GM12878 (cell line): ENCODE measurements around the gene CYP26A1. TPM values are rescaled to one million over a fixed set of nuclear protein-coding genes. Genes with fewer than 3 reads are reported as not detected.

Source experiments
- BRCA1 ChIP-seq: IDR thresholded peaks from 2 replicates; pipeline ENCODE4 v1.6.1; 2011; ENCODE audit warnings: low read depth, low read length, improper control_type of control experiment
- CHD4 ChIP-seq: fragments of 200-600 bp; sonication (generic); IDR thresholded peaks from 2 replicates; pipeline ENCODE4 v1.6.1; 2016; ENCODE audit warnings: mild to moderate bottlenecking
- HDAC2 ChIP-seq: fragments of 200-600 bp; sonication (generic); IDR thresholded peaks from 2 replicates; pipeline ENCODE4 v1.6.1; 2017
- RBBP5 ChIP-seq: fragments of 200-600 bp; sonication (generic); conservative IDR thresholded peaks from 2 replicates; pipeline ENCODE4 v1.6.1; 2016
- SRF ChIP-seq, 2 experiments: IDR thresholded peaks; 2 replicates each; pipeline ENCODE4 v1.6.1; 2011; ENCODE audit warnings: low read depth in 2 of 2, low read length in 2 of 2, mild to moderate bottlenecking in 1 of 2, moderate library complexity in 1 of 2
- ZNF622 ChIP-seq: fragments of 450-650 bp; IDR thresholded peaks from 2 replicates; pipeline ENCODE4 v1.6.1; 2017; ENCODE audit warnings: mild to moderate bottlenecking, inconsistent platforms
- polyA plus RNA-seq, 11 experiments: library from polyadenylated mRNA; depleted of rRNA in 4 of 11; unstranded in 6 of 11; stranded (reverse) in 5 of 11; fragments of >200 nt; fragmentation: Nextera tagmentation in 4 of 11; fragmentation: Illumina TruSeq in 1 of 11; extraction: Ambion mirVana in 4 of 11; extraction: Trizol in 1 of 11; gene quantifications; 1 replicate in 1 of 11; 2 replicates in 10 of 11; pipeline versions ENCODE4 v1.2.1 to v1.2.3, GENCODE V29; 2011 to 2016; ENCODE audit warnings: inconsistent platforms in 2 of 11, missing spikeins in 2 of 11, low read depth in 1 of 11
- total RNA-seq, 4 experiments: library from RNA; depleted of rRNA in 3 of 4; stranded (reverse); fragments of >200 nt in 3 of 4; fragmentation: Illumina TruSeq in 1 of 4; extraction: Trizol in 1 of 4; gene quantifications; 2 replicates each; pipeline versions ENCODE4 v1.2.1 to v1.2.3, GENCODE V29; 2013 to 2021
- TF ChIP-seq, protein P1 (sequence below): fragments of 450-650 bp; IDR thresholded peaks from 2 replicates; pipeline ENCODE4 v1.6.1; 2018; ENCODE audit warnings: borderline replicate concordance, mild to moderate bottlenecking; ENCODE audit not compliant: partially characterized antibody
- TF ChIP-seq, protein P2 (sequence below): fragments of 450-650 bp; IDR thresholded peaks from 2 replicates; pipeline ENCODE4 v1.6.1; 2017; ENCODE audit warnings: mild to moderate bottlenecking

CYP26A1 gene
- total and polyA plus RNA-seq, 10 of the 15 experiments (the other 5 are each of a cell fraction or from before 2014, with no cell fraction given) = not detected

DNA sequence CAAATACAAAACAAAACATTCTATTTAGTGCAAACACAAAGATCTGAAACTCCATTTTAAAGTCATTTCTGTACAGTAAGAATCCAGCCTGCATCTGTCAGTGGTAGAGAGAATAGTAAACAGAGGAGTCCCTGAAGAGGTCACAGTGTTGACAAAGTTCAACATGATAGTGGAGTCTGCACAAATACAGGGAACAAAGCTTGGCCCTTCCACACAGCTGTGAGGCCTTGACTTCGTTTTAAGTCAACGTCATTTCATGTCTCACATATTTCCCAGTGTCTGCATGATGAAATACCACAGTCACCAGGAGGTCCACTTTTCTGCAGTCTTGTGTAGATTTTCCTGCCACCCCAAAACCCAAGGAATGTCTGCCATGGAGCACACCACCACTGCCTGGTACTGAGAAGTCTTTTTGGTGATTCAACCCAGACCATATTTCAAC, 33.0 kb downstream of the CYP26A1 start (continued):
- TF ChIP-seq, protein P1, sequence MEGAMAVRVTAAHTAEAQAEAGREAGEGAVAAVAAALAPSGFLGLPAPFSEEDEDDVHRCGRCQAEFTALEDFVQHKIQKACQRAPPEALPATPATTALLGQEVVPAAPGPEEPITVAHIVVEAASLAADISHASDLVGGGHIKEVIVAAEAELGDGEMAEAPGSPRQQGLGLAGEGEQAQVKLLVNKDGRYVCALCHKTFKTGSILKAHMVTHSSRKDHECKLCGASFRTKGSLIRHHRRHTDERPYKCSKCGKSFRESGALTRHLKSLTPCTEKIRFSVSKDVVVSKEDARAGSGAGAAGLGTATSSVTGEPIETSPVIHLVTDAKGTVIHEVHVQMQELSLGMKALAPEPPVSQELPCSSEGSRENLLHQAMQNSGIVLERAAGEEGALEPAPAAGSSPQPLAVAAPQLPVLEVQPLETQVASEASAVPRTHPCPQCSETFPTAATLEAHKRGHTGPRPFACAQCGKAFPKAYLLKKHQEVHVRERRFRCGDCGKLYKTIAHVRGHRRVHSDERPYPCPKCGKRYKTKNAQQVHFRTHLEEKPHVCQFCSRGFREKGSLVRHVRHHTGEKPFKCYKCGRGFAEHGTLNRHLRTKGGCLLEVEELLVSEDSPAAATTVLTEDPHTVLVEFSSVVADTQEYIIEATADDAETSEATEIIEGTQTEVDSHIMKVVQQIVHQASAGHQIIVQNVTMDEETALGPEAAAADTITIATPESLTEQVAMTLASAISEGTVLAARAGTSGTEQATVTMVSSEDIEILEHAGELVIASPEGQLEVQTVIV = no peak
- TF ChIP-seq RBBP5 (no peak), SRF (IDR thresholded peaks at IDR 0.05; ENCODE audit: low read depth in 2 of 2, low read length in 2 of 2) (no peak), HDAC2 (no peak), BRCA1 (no peak), ZNF622 (no peak), CHD4 (no peak)
- TF ChIP-seq, protein P2, sequence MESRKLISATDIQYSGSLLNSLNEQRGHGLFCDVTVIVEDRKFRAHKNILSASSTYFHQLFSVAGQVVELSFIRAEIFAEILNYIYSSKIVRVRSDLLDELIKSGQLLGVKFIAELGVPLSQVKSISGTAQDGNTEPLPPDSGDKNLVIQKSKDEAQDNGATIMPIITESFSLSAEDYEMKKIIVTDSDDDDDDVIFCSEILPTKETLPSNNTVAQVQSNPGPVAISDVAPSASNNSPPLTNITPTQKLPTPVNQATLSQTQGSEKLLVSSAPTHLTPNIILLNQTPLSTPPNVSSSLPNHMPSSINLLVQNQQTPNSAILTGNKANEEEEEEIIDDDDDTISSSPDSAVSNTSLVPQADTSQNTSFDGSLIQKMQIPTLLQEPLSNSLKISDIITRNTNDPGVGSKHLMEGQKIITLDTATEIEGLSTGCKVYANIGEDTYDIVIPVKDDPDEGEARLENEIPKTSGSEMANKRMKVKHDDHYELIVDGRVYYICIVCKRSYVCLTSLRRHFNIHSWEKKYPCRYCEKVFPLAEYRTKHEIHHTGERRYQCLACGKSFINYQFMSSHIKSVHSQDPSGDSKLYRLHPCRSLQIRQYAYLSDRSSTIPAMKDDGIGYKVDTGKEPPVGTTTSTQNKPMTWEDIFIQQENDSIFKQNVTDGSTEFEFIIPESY = no peak
- TF ChIP-seq, all 136 proteins: peak for 0
